Measurements from ENCODE around the gene GSK3B. TPM values are rescaled to one million over a fixed set of nuclear protein-coding genes. Genes with fewer than 3 reads are reported as not detected.

Gene GSK3B
- total RNA-seq, 6 experiments from 2014 or later = 14.4 to 19.4 (median 18.4) TPM

- TF ChIP-seq POLR2A (IDR thresholded peaks at IDR 0.05) = no peak
- TF ChIP-seq CTCF (IDR thresholded peaks at IDR 0.05) = no peak
- DNase-seq (no peak), ATAC-seq (no peak)
- H3K36me3 ChIP-seq = no peaks in the 10 kb centered on the region
- H3K27ac ChIP-seq = no peak overlapping the region
- H3K4me3 ChIP-seq = no peak overlapping the region
- WGBS (ENCODE audit: insufficient coverage, low coverage, low lambda C conversion rate, missing lambda C conversion rate) = 94% methylated on average over 1 of the region's 1 CpG
- peaks cover 0 to 3% (median 0%) of the 10 kb centered on the region in 4 donors for H3K4me1 ChIP-seq
- intact Hi-C loops (cut with DNase I) = no loop called here
- no peaks in the 10 kb centered on the region for H3K27me3 ChIP-seq
- no peaks in the 10 kb centered on the region for H3K9me3 ChIP-seq
Observed at GRCh38 chr3:119778176-119778575, 316.1 kb downstream of the GSK3B start.

DNA sequence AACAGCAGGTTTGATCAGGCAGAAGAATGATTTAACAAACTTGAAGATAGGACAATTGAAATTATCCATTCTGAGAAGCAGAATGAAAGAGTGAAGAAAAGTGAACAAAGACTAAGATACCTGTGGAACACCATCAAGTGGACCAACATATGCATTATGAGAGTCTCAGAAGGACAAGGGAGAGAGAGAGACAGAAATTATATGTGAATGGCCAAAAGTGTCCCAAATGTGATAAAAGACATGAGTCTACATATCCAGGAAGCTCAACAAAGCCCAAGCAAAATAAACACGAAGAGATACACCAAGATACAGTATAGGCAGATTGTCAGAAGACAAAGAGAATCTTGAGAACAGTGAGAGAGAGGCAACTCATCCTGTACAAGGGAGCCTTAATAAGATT, 317.9 kb downstream of the GSK3B start:
- 62% methylated on average over 1 of the region's 1 CpG for WGBS (ENCODE audit: insufficient coverage, low coverage, low lambda C conversion rate, missing lambda C conversion rate)
- peaks cover 0 to 3% (median 0%) of the 10 kb centered on the region in 4 donors for H3K4me1 ChIP-seq
- no peak for DNase-seq
- H3K36me3 ChIP-seq = no peaks in the 10 kb centered on the region
- TF ChIP-seq POLR2A (IDR thresholded peaks at IDR 0.05) (no peak), CTCF (IDR thresholded peaks at IDR 0.05) (no peak)
- intact Hi-C loops (cut with DNase I) = no loop called here
- no peaks in the 10 kb centered on the region for H3K9me3 ChIP-seq
- H3K27ac ChIP-seq = no peak overlapping the region
- no peak overlapping the region for H3K4me3 ChIP-seq
- H3K27me3 ChIP-seq = no peaks in the 10 kb centered on the region
- no peak for ATAC-seq

DNA sequence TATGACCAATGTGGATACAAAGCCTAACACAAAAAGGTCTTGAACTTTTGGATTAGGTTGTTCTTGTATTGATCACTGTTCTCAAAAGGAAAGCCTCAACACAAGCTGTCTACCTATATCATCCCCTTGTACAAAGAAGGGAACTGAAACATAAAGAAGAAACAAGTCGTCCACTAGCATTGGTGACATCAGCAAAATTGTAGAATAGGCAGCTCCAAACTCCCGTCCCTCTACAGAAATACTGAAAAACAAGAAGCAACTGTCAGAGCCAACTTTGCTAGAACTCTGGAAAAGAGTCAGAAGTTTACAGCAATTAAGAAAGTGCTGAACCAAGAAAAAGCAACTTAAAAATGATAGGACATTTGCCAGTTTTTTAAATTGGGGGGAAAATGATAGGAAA, 319.8 kb downstream of the GSK3B start:
- Histone ChIP-seq H3K4me3 (no peak overlapping the region), H3K4me1 (no peaks in the 10 kb centered on the region), H3K36me3 (no peaks in the 10 kb centered on the region), H3K27me3 (no peaks in the 10 kb centered on the region), H3K27ac (no peak overlapping the region), H3K9me3 (no peaks in the 10 kb centered on the region)
- no peak for DNase-seq
- TF ChIP-seq CTCF (IDR thresholded peaks at IDR 0.05) = no peak
- 15% methylated on average over 2 of the region's 2 CpGs for WGBS (ENCODE audit: insufficient coverage, low coverage, low lambda C conversion rate, missing lambda C conversion rate)
- intact Hi-C loops (cut with DNase I) = no loop called here
- ATAC-seq = peak in 3 of 4 donors; percentile 30 to 57 (median 38)

Small RNA genes lying within 50 kb of the gene (small RNA-seq; reads per million reads assigned to genes)
- 0 reads per million in 2 experiments for gene RN7SL397P
- gene RN7SL762P = 0 reads per million in 2 experiments

Other genes with a start within 250 kb of the GSK3B start
- gene GPR156, start 190.8 kb upstream of the GSK3B start, total RNA-seq = not detected